UCSD-AML1 (cell line): Measurements from ENCODE around the gene NLRP3.
A peak's percentile ranks its signal among the peaks of the same experiment; 100 is the strongest.
"Not testable (repeated sequence)": the region's sequence is repeated elsewhere in the genome, so short reads cannot be mapped to it uniquely, and the experiment has no call there.

Experiments
- DNase-seq: peaks from one replicate; lab custom pipeline; 2025; ENCODE audit not compliant: unreplicated experiment; lab: John Stamatoyannopoulos, UW

Gene NLRP3

GRCh38 chr1:247390116-247390791 lies 25.7 kb upstream of the NLRP3 start:
- peak; percentile 89 for DNase-seq

GRCh38 chr1:247390996-247391395 lies 25.0 kb upstream of the NLRP3 start:
- no peak for DNase-seq

GRCh38 chr1:247392088-247392487 lies 23.9 kb upstream of the NLRP3 start:
- no peak for DNase-seq

- DNase-seq = not testable (repeated sequence)
These were observed 20.9 kb upstream of the NLRP3 start for GRCh38 chr1:247395075-247395474.

- DNase-seq = no peak
These were observed 15.3 kb upstream of the NLRP3 start for GRCh38 chr1:247400685-247401084.

- no peak for DNase-seq
These were observed 14.5 kb upstream of the NLRP3 start for GRCh38 chr1:247401310-247402119.

- no peak for DNase-seq
These were observed 13.8 kb upstream of the NLRP3 start for GRCh38 chr1:247402120-247402675.

GRCh38 chr1:247406014-247406656 lies 9.8 kb upstream of the NLRP3 start:
- DNase-seq = no peak

GRCh38 chr1:247407180-247407616 lies 8.8 kb upstream of the NLRP3 start:
- DNase-seq = peak; percentile 59

GRCh38 chr1:247408100-247408499 lies 7.9 kb upstream of the NLRP3 start:
- DNase-seq = no peak

- DNase-seq = no peak
These were observed 6.0 kb upstream of the NLRP3 start for GRCh38 chr1:247409869-247410544.

- peak; percentile 21 for DNase-seq
These were observed 4.2 kb upstream of the NLRP3 start for GRCh38 chr1:247411621-247412327.

GRCh38 chr1:247417831-247418230 lies 1.9 kb downstream of the NLRP3 start:
- no peak for DNase-seq

GRCh38 chr1:247419336-247419735 lies 3.4 kb downstream of the NLRP3 start:
- DNase-seq = no peak

GRCh38 chr1:247421074-247421473 lies 5.1 kb downstream of the NLRP3 start:
- no peak for DNase-seq

GRCh38 chr1:247429496-247429895 lies 13.5 kb downstream of the NLRP3 start:
- DNase-seq = no peak

- no peak for DNase-seq
These were observed 14.5 kb downstream of the NLRP3 start for GRCh38 chr1:247430434-247430833.

GRCh38 chr1:247431643-247432042 lies 15.7 kb downstream of the NLRP3 start:
- DNase-seq = no peak

GRCh38 chr1:247434005-247434404 lies 18.0 kb downstream of the NLRP3 start:
- DNase-seq = no peak

- no peak for DNase-seq
These were observed 19.2 kb downstream of the NLRP3 start for GRCh38 chr1:247435030-247435758.
